Testis (tissue), 3 donors: Measurements from ENCODE around the gene ABHD16A. TPM values are rescaled to one million over a fixed set of nuclear protein-coding genes. Genes with fewer than 3 reads are reported as not detected.

Source experiments
- DNase-seq: peaks from one replicate; pipeline ENCODE4 v3.0.0-alpha.2; 2019
- H3K27ac ChIP-seq, 2 donors: fragments of 200-600 bp; sonication (generic); one replicate each; pipeline ENCODE4 v1.5.1; 2019
- H3K27me3 ChIP-seq: fragments of 200-600 bp; sonication (generic); one replicate; pipeline ENCODE4 v1.5.1; 2019
- H3K36me3 ChIP-seq: fragments of 200-600 bp; sonication (generic); one replicate; pipeline ENCODE4 v1.5.1; 2017; ENCODE audit warnings: low read depth; ENCODE audit errors: missing control alignments
- H3K4me1 ChIP-seq: fragments of 200-600 bp; sonication (generic); one replicate; pipeline ENCODE4 v1.5.1; 2019
- H3K4me3 ChIP-seq, 2 donors: fragments of 200-600 bp; sonication (generic); one replicate each; pipeline ENCODE4 v1.5.1; 2017 to 2019
- H3K9me3 ChIP-seq: fragments of 200-600 bp; sonication (generic); one replicate; pipeline ENCODE4 v1.5.1; 2017
- CTCF ChIP-seq, 3 experiments: fragments of 450-650 bp in 2 of 3; fragments of 200-600 bp in 1 of 3; sonication (generic) in 1 of 3; IDR thresholded peaks; one replicate each; pipeline ENCODE4 v1.5.1; 2016 to 2019; ENCODE audit warnings: antibody characterized with exemption in 3 of 3, mild to moderate bottlenecking in 2 of 3, moderate library complexity in 1 of 3
- POLR2A ChIP-seq: fragments of 450-650 bp; IDR thresholded peaks from one replicate; pipeline ENCODE4 v1.6.1; 2017; ENCODE audit warnings: antibody characterized with exemption, mild to moderate bottlenecking, moderate library complexity
- WGBS, 2 donors: methylation state at CpG; one replicate each; pipeline ENCODE4 v1.1.5; 2018; 5-methylcytosine and 5-hydroxymethylcytosine counted together
- intact Hi-C: fragments of 100-400 bp; cut with DNase I; formaldehyde crosslinking; loops from one replicate; pipeline ENCODE4 v1.15.1; 2023; ENCODE audit warnings: low total_unique reads
- polyA plus RNA-seq: library from polyadenylated mRNA; stranded (reverse); fragments of 350-450 nt; fragmentation: Illumina TruSeq; extraction: RNeasy Lipid Tissue Mini Kit (QIAGEN cat#74804); gene quantifications from one replicate; pipeline ENCODE4 v1.2.3, GENCODE V29; 2014; ENCODE audit warnings: low read depth, low replicate concordance; ENCODE audit not compliant: insufficient read depth
- total RNA-seq, 2 donors: library from RNA; depleted of rRNA; stranded (reverse); fragments of >200 nt; gene quantifications; one replicate each; pipeline ENCODE4 v1.2.3, GENCODE V29; 2016

The ABHD16A gene
- total and polyA plus RNA-seq, 3 donors from 2014 or later = 77.0 to 108 (median 85.9) TPM

GRCh38 chr6:31705931-31706330 lies 2.8 kb upstream of the ABHD16A start:
- Histone ChIP-seq H3K27ac (no peak overlapping the region), H3K9me3 (no peaks in the 10 kb centered on the region), H3K4me3 (no peak overlapping the region), H3K36me3 (no peaks in the 10 kb centered on the region), H3K27me3 (no peaks in the 10 kb centered on the region), H3K4me1 (peaks cover 10% of the 10 kb centered on the region)
- intact Hi-C loops = no loop called here
- no peak for DNase-seq
- TF ChIP-seq POLR2A (no peak), CTCF (IDR thresholded peaks at IDR 0.05) (no peak)
- 83 to 88% methylated on average over 6 of the region's 6 CpGs for WGBS, 2 donors

GRCh38 chr6:31702405-31702818 lies 712 bp downstream of the ABHD16A start:
- H3K36me3 ChIP-seq = no peaks in the 10 kb centered on the region
- TF ChIP-seq CTCF (IDR thresholded peaks at IDR 0.05) (no peak), POLR2A (no peak)
- peak overlapping the region; percentile 82 to 85 for H3K4me3 ChIP-seq
- no peaks in the 10 kb centered on the region for H3K9me3 ChIP-seq
- H3K4me1 ChIP-seq = peaks cover 10% of the 10 kb centered on the region
- 0% methylated on average over 10 of the region's 10 CpGs for WGBS, 2 donors
- peak overlapping the region; percentile 82 to 97 for H3K27ac ChIP-seq
- intact Hi-C loops = no loop called here
- peak; percentile 49 for DNase-seq
- H3K27me3 ChIP-seq = no peaks in the 10 kb centered on the region

GRCh38 chr6:31701666-31702404 lies 1.3 kb downstream of the ABHD16A start:
- H3K4me1 ChIP-seq = peaks cover 10% of the 10 kb centered on the region
- peak overlapping the region; percentile 82 to 97 for H3K27ac ChIP-seq
- intact Hi-C loops = no loop called here
- WGBS, 2 donors = 18 to 26% methylated on average over 6 to 7 of the region's 7 CpGs
- H3K9me3 ChIP-seq = no peaks in the 10 kb centered on the region
- H3K27me3 ChIP-seq = no peaks in the 10 kb centered on the region
- no peaks in the 10 kb centered on the region for H3K36me3 ChIP-seq
- H3K4me3 ChIP-seq = peak overlapping the region; percentile 82 to 85
- DNase-seq = no peak
- no peak for TF ChIP-seq POLR2A
- TF ChIP-seq CTCF (IDR thresholded peaks at IDR 0.05) = no peak

GRCh38 chr6:31700740-31701401 lies 2.3 kb downstream of the ABHD16A start:
- no peak for DNase-seq
- no peak overlapping the region for H3K27ac ChIP-seq
- 86 to 91% methylated on average over 5 of the region's 5 CpGs for WGBS, 2 donors
- no peaks in the 10 kb centered on the region for H3K27me3 ChIP-seq
- intact Hi-C loops = no loop called here
- H3K36me3 ChIP-seq = no peaks in the 10 kb centered on the region
- H3K4me3 ChIP-seq = no peak overlapping the region
- peaks cover 10% of the 10 kb centered on the region for H3K4me1 ChIP-seq
- H3K9me3 ChIP-seq = no peaks in the 10 kb centered on the region
- no peak for TF ChIP-seq CTCF (IDR thresholded peaks at IDR 0.05)
- no peak for TF ChIP-seq POLR2A
